H9 (cell line): Measurements from ENCODE around the gene ANKRD44. TPM values are rescaled to one million over a fixed set of nuclear protein-coding genes. Genes with fewer than 3 reads are reported as not detected.

Source experiments
- DNase-seq: peaks from one replicate; pipeline ENCODE4 v3.0.0-alpha.2; 2017
- H2AFZ ChIP-seq: one replicate; pipeline ENCODE4 v1.6.1; 2013; ENCODE audit warnings: mild to moderate bottlenecking, low read length, control low read depth, moderate library complexity
- H2AK5ac ChIP-seq: 2 replicates; pipeline ENCODE4 v1.6.1; 2013; ENCODE audit warnings: low read length, control low read depth, mixed read lengths; ENCODE audit not compliant: insufficient read length
- H2BK120ac ChIP-seq: one replicate; pipeline ENCODE4 v1.6.1; 2013; ENCODE audit warnings: low read depth, mild to moderate bottlenecking, low read length, control low read depth, inconsistent platforms; ENCODE audit not compliant: poor library complexity, severe bottlenecking
- H2BK12ac ChIP-seq: 2 replicates; pipeline ENCODE4 v1.6.1; 2013; ENCODE audit warnings: low read length, control low read depth, mixed read lengths, low read depth; ENCODE audit not compliant: insufficient read length
- H2BK15ac ChIP-seq: 2 replicates; pipeline ENCODE4 v1.6.1; 2013; ENCODE audit warnings: low read depth, low read length, control low read depth
- H2BK20ac ChIP-seq: one replicate; pipeline ENCODE4 v1.6.1; 2013; ENCODE audit warnings: low read depth, mild to moderate bottlenecking, low read length, control low read depth, inconsistent platforms; ENCODE audit not compliant: poor library complexity, severe bottlenecking
- H2BK5ac ChIP-seq: 2 replicates; pipeline ENCODE4 v1.6.1; 2013; ENCODE audit warnings: low read length, control low read depth, mixed read lengths; ENCODE audit not compliant: insufficient read length
- H3K14ac ChIP-seq: 2 replicates; pipeline ENCODE4 v1.6.1; 2013; ENCODE audit warnings: low read length, control low read depth; ENCODE audit not compliant: insufficient read depth
- H3K18ac ChIP-seq: 2 replicates; pipeline ENCODE4 v1.6.1; 2013; ENCODE audit warnings: low read depth, mild to moderate bottlenecking, mixed read lengths, low read length, control low read depth; ENCODE audit not compliant: insufficient read length
- H3K23ac ChIP-seq: 2 replicates; pipeline ENCODE4 v1.6.1; 2013; ENCODE audit warnings: low read length, control low read depth, mixed read lengths, low read depth; ENCODE audit not compliant: insufficient read length
- H3K23me2 ChIP-seq: 2 replicates; pipeline ENCODE4 v1.6.1; 2013; ENCODE audit warnings: low read depth, mild to moderate bottlenecking, mixed read lengths, low read length, control low read depth; ENCODE audit not compliant: insufficient read length, poor library complexity, severe bottlenecking
- H3K27ac ChIP-seq: 2 replicates; pipeline ENCODE4 v1.5.1; 2013; ENCODE audit warnings: low read length, control low read depth, mixed read lengths, low read depth; ENCODE audit not compliant: insufficient read length
- H3K27me3 ChIP-seq: 2 replicates; pipeline ENCODE4 v1.6.1; 2013; ENCODE audit warnings: low read length, control low read depth, inconsistent platforms; ENCODE audit not compliant: insufficient read depth
- H3K4ac ChIP-seq: 2 replicates; pipeline ENCODE4 v1.6.1; 2013; ENCODE audit warnings: low read depth, mild to moderate bottlenecking, control low read depth, inconsistent platforms, low read length, moderate library complexity
- H3K4me1 ChIP-seq: 2 replicates; pipeline ENCODE4 v1.6.1; 2013; ENCODE audit warnings: low read length, control low read depth, inconsistent platforms; ENCODE audit not compliant: insufficient read depth
- H3K4me2 ChIP-seq: 2 replicates; pipeline ENCODE4 v1.6.1; 2013; ENCODE audit warnings: low read length, control low read depth, mixed read lengths; ENCODE audit not compliant: insufficient read length, insufficient read depth
- H3K56ac ChIP-seq: 2 replicates; pipeline ENCODE4 v1.6.1; 2013; ENCODE audit warnings: low read depth, mild to moderate bottlenecking, mixed read lengths, low read length, control low read depth; ENCODE audit not compliant: insufficient read length
- H3K79me1 ChIP-seq: 2 replicates; pipeline ENCODE4 v1.6.1; 2013; ENCODE audit warnings: low read depth, mild to moderate bottlenecking, moderate library complexity, low read length, control low read depth, inconsistent platforms; ENCODE audit not compliant: insufficient read depth, poor library complexity, severe bottlenecking
- H3K79me2 ChIP-seq: 2 replicates; pipeline ENCODE4 v1.6.1; 2013; ENCODE audit warnings: low read length, control low read depth, inconsistent platforms; ENCODE audit not compliant: insufficient read depth
- H3K9ac ChIP-seq: 2 replicates; pipeline ENCODE4 v1.6.1; 2013; ENCODE audit warnings: low read length, control low read depth, mixed read lengths; ENCODE audit not compliant: insufficient read length; ENCODE audit errors: extremely low read depth
- H3K9me3 ChIP-seq: one replicate; pipeline ENCODE4 v1.6.1; 2013; ENCODE audit warnings: low read depth, low read length, inconsistent platforms; ENCODE audit not compliant: control insufficient read depth
- H3T11ph ChIP-seq: one replicate; pipeline ENCODE4 v1.6.1; 2013; ENCODE audit warnings: mild to moderate bottlenecking, low read length, control low read depth, inconsistent platforms
- H4K20me1 ChIP-seq: one replicate; pipeline ENCODE4 v1.6.1; 2013; ENCODE audit not compliant: control insufficient read depth, insufficient read length, insufficient read depth
- H4K5ac ChIP-seq: 2 replicates; pipeline ENCODE4 v1.6.1; 2013; ENCODE audit warnings: low read depth, mild to moderate bottlenecking, mixed read lengths, low read length, control low read depth; ENCODE audit not compliant: insufficient read length
- H4K8ac ChIP-seq: replicated peaks from 2 replicates; pipeline ENCODE4 v1.6.1; 2013; ENCODE audit warnings: low read length, control low read depth, mixed read lengths, low read depth; ENCODE audit not compliant: insufficient read length
- H4K91ac ChIP-seq: 2 replicates; pipeline ENCODE4 v1.6.1; 2013; ENCODE audit warnings: low read depth, mild to moderate bottlenecking, moderate library complexity, mixed read lengths, low read length, control low read depth; ENCODE audit not compliant: insufficient read length
- H3K27ac Mint-ChIP-seq, 3 experiments: 2 replicates in 2 of 3; 3 replicates in 1 of 3; pipeline ENCODE4 v1.8.0; 2020 to 2021; ENCODE audit warnings: mixed read lengths in 3 of 3, mild to moderate bottlenecking in 1 of 3, moderate library complexity in 1 of 3
- H3K27me3 Mint-ChIP-seq: 2 replicates; pipeline ENCODE4 v1.8.0; 2021; ENCODE audit warnings: low read depth, mild to moderate bottlenecking, moderate library complexity, mixed read lengths
- H3K36me3 Mint-ChIP-seq, 3 experiments: 2 replicates in 2 of 3; 3 replicates in 1 of 3; pipeline ENCODE4 v1.8.0; 2020 to 2021; ENCODE audit warnings: low read depth in 3 of 3, mixed read lengths in 3 of 3; ENCODE audit not compliant: insufficient read depth in 1 of 3
- H3K4me1 Mint-ChIP-seq, 2 experiments: 2 replicates each; pipeline ENCODE4 v1.8.0; 2020; ENCODE audit warnings: mixed read lengths in 2 of 2
- H3K4me3 Mint-ChIP-seq, 2 experiments: 2 replicates in 1 of 2; 3 replicates in 1 of 2; pipeline ENCODE4 v1.8.0; 2020 to 2021; ENCODE audit warnings: mild to moderate bottlenecking in 2 of 2, mixed read lengths in 2 of 2, moderate library complexity in 1 of 2
- H3K9me3 Mint-ChIP-seq, 2 experiments: 2 replicates in 1 of 2; 3 replicates in 1 of 2; pipeline ENCODE4 v1.8.0; 2020; ENCODE audit warnings: mild to moderate bottlenecking in 2 of 2, mixed read lengths in 2 of 2, moderate library complexity in 1 of 2
- total RNA-seq: library from RNA; stranded (reverse); gene quantifications from 2 replicates; pipeline ENCODE4 v1.2.1, GENCODE V29; 2021
- TF ChIP-seq, protein P1 (sequence below): fragments of 200-600 bp; sonication (generic); conservative IDR thresholded peaks from 3 replicates; pipeline ENCODE4 v1.8.0; 2021; ENCODE audit warnings: antibody characterized with exemption, mild to moderate bottlenecking

The ANKRD44 gene
- total RNA-seq, 1 experiment from 2014 or later, result 1.9 TPM

DNA sequence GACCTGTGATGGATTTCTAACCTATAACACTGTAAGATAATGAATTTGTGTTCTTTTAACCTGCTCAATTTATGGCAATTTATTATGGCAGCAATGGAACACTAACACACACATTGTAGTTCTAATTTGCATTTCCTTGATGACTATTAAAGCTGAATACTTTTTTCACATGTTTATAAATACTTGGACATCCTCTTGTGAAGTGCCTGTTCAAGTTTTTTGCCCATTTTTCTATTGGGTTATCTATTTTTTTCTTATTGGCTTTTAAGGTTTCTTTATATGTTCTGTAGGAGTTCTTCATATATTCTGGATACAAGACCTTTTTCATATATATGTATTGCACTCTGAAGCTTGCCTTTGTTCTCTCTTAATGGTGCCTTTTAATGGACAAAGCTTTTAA is 255.5 kb downstream of the ANKRD44 start:
- Histone ChIP-seq H2BK120ac (no peak overlapping the region), H2AK5ac (no peak overlapping the region), H4K20me1 (no peaks in the 10 kb centered on the region), H3K18ac (no peak overlapping the region), H3K56ac (no peak overlapping the region), H3K14ac (no peak overlapping the region), H3K9me3 (no peaks in the 10 kb centered on the region), H4K91ac (no peak overlapping the region), H4K5ac (no peak overlapping the region), H3T11ph (no peak overlapping the region), H3K79me1 (no peaks in the 10 kb centered on the region), H3K23ac (no peak overlapping the region), H2BK20ac (no peak overlapping the region), H3K79me2 (no peaks in the 10 kb centered on the region), H3K23me2 (no peaks in the 10 kb centered on the region), H3K27ac (no peak overlapping the region), H2AFZ (no peak overlapping the region), H3K4ac (no peak overlapping the region), H2BK12ac (no peak overlapping the region), H3K27me3 (no peaks in the 10 kb centered on the region), H3K4me2 (no peak overlapping the region), H3K9ac (no peak overlapping the region), H2BK5ac (no peak overlapping the region), H4K8ac (no peak overlapping the region), H3K4me1 (no peaks in the 10 kb centered on the region), H2BK15ac (no peak overlapping the region)
- no peak for DNase-seq
- Mint-ChIP-seq H3K4me1 (no peaks in the 10 kb centered on the region), H3K27me3 (peaks cover 2% of the 10 kb centered on the region), H3K4me3 (no peak overlapping the region), H3K36me3 (peaks cover 0 to 3% (median 0%) of the 10 kb centered on the region in 3 experiments; a peak in 1 of 7 replicates), H3K9me3 (peaks cover 12 to 17% of the 10 kb centered on the region in 2 experiments; a peak in 4 of 5 replicates), H3K27ac (no peak overlapping the region)
- TF ChIP-seq, protein P1, sequence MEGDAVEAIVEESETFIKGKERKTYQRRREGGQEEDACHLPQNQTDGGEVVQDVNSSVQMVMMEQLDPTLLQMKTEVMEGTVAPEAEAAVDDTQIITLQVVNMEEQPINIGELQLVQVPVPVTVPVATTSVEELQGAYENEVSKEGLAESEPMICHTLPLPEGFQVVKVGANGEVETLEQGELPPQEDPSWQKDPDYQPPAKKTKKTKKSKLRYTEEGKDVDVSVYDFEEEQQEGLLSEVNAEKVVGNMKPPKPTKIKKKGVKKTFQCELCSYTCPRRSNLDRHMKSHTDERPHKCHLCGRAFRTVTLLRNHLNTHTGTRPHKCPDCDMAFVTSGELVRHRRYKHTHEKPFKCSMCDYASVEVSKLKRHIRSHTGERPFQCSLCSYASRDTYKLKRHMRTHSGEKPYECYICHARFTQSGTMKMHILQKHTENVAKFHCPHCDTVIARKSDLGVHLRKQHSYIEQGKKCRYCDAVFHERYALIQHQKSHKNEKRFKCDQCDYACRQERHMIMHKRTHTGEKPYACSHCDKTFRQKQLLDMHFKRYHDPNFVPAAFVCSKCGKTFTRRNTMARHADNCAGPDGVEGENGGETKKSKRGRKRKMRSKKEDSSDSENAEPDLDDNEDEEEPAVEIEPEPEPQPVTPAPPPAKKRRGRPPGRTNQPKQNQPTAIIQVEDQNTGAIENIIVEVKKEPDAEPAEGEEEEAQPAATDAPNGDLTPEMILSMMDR, result no peak
